Gastroesophageal sphincter (tissue), 4 donors: Measurements from ENCODE around the gene ADGRL2. TPM values are rescaled to one million over a fixed set of nuclear protein-coding genes. Genes with fewer than 3 reads are reported as not detected.

Experiments used
- ATAC-seq: fragments of 150-250 bp; one replicate; pipeline ENCODE4 v1.9.1; 2016; ENCODE audit warnings: mild to moderate bottlenecking, moderate library complexity
- H3K27ac ChIP-seq, 4 donors: fragments of 200-600 bp; sonication (generic) in 3 of 4; 1 replicate in 3 of 4; 2 replicates in 1 of 4; pipeline ENCODE4 v1.5.1; 2016 to 2019
- H3K27me3 ChIP-seq: fragments of 200-600 bp; sonication (generic); one replicate; pipeline ENCODE4 v1.5.1; 2019
- H3K36me3 ChIP-seq, 2 donors: fragments of 200-600 bp; sonication (generic); one replicate each; pipeline ENCODE4 v1.5.1; 2019; ENCODE audit warnings: control low read depth in 1 of 2
- H3K4me1 ChIP-seq, 3 donors: fragments of 200-600 bp; sonication (generic); 1 replicate in 2 of 3; 2 replicates in 1 of 3; pipeline ENCODE4 v1.5.1; 2016 to 2019; ENCODE audit warnings: control low read depth in 2 of 3
- H3K4me3 ChIP-seq, 2 donors: fragments of 200-600 bp; sonication (generic); one replicate each; pipeline ENCODE4 v1.5.1; 2019; ENCODE audit warnings: mild to moderate bottlenecking in 1 of 2, moderate library complexity in 1 of 2
- H3K9me3 ChIP-seq, 3 donors: fragments of 200-600 bp; sonication (generic); one replicate each; pipeline ENCODE4 v1.5.1; 2017 to 2019; ENCODE audit warnings: control low read depth in 2 of 3
- EP300 ChIP-seq: sonication (generic); formaldehyde crosslinking; IDR thresholded peaks from one replicate; pipeline ENCODE4 v1.6.1; 2017; ENCODE audit warnings: antibody characterized with exemption, mild to moderate bottlenecking
- POLR2A ChIP-seq, 2 donors: fragments of 450-650 bp; IDR thresholded peaks; one replicate each; pipeline ENCODE4 v1.6.1; 2017; ENCODE audit warnings: antibody characterized with exemption in 2 of 2, mild to moderate bottlenecking in 2 of 2, moderate library complexity in 1 of 2
- POLR2AphosphoS5 ChIP-seq: sonication (generic); formaldehyde crosslinking; IDR thresholded peaks from one replicate; pipeline ENCODE4 v1.6.1; 2017; ENCODE audit warnings: antibody characterized with exemption
- WGBS, 2 donors: methylation state at CpG; one replicate each; pipeline ENCODE4 v1.1.5; 2018; ENCODE audit warnings: low coverage in 1 of 2; 5-methylcytosine and 5-hydroxymethylcytosine counted together
- total RNA-seq, 4 donors: library from RNA; depleted of rRNA; stranded (reverse); fragments of >200 nt; gene quantifications; one replicate each; pipeline ENCODE4 v1.1.0, GENCODE V29; 2016
- TF ChIP-seq, protein P1 (sequence below), 4 experiments: fragments of 200-600 bp in 2 of 4; fragments of 450-650 bp in 2 of 4; sonication (generic) in 1 of 4; IDR thresholded peaks; one replicate each; pipeline ENCODE4 v1.5.1; 2017 to 2019; ENCODE audit warnings: antibody characterized with exemption in 4 of 4, mild to moderate bottlenecking in 2 of 4, moderate library complexity in 2 of 4

Gene ADGRL2
- total RNA-seq, 4 donors from 2014 or later: 68.9 to 141 (median 83.8) TPM

GRCh38 chr1:82018319-82018718 lies 217.6 kb downstream of the ADGRL2 start:
- Histone ChIP-seq H3K27ac (no peak overlapping the region), H3K36me3 (no peaks in the 10 kb centered on the region), H3K27me3 (no peaks in the 10 kb centered on the region), H3K4me1 (no peaks in the 10 kb centered on the region), H3K4me3 (no peak overlapping the region), H3K9me3 (no peaks in the 10 kb centered on the region)
- 89 to 94% methylated on average over 2 of the region's 2 CpGs for WGBS, 2 donors
- ATAC-seq: no peak
- TF ChIP-seq, protein P1, sequence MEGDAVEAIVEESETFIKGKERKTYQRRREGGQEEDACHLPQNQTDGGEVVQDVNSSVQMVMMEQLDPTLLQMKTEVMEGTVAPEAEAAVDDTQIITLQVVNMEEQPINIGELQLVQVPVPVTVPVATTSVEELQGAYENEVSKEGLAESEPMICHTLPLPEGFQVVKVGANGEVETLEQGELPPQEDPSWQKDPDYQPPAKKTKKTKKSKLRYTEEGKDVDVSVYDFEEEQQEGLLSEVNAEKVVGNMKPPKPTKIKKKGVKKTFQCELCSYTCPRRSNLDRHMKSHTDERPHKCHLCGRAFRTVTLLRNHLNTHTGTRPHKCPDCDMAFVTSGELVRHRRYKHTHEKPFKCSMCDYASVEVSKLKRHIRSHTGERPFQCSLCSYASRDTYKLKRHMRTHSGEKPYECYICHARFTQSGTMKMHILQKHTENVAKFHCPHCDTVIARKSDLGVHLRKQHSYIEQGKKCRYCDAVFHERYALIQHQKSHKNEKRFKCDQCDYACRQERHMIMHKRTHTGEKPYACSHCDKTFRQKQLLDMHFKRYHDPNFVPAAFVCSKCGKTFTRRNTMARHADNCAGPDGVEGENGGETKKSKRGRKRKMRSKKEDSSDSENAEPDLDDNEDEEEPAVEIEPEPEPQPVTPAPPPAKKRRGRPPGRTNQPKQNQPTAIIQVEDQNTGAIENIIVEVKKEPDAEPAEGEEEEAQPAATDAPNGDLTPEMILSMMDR (IDR thresholded peaks at IDR 0.05): no peak
- TF ChIP-seq POLR2A (IDR thresholded peaks at IDR 0.05) (no peak), POLR2AphosphoS5 (no peak), EP300 (no peak)

DNA sequence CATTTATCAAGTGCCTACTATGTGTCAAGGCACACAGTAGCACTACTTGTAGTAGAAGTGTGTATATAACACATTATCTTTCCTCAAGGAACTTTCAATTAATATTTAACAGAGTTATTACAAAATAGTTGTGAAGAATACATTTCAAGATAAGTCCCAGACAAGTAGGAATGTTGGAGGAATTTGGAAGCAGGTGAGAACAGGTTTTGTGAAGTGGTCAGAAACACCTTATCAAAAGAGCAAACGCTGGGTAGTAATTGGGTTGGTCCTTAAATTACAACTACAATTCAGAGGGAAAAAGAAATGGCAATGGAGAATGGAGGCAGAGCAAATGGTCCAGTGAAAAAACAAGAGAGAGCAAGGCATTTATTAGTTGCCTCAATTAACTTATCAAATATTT lies 218.8 kb downstream of the ADGRL2 start:
- no peak for ATAC-seq
- WGBS, 2 donors: 86 to 88% methylated on average over 1 of the region's 1 CpG
- H3K27ac ChIP-seq: no peak overlapping the region
- no peaks in the 10 kb centered on the region for H3K9me3 ChIP-seq
- no peak overlapping the region for H3K4me3 ChIP-seq
- H3K4me1 ChIP-seq: no peaks in the 10 kb centered on the region
- H3K36me3 ChIP-seq: no peaks in the 10 kb centered on the region
- no peaks in the 10 kb centered on the region for H3K27me3 ChIP-seq
- no peak for TF ChIP-seq POLR2A (IDR thresholded peaks at IDR 0.05)
- TF ChIP-seq POLR2AphosphoS5: no peak
- TF ChIP-seq, protein P1 (IDR thresholded peaks at IDR 0.05): no peak
- TF ChIP-seq EP300: no peak

DNA sequence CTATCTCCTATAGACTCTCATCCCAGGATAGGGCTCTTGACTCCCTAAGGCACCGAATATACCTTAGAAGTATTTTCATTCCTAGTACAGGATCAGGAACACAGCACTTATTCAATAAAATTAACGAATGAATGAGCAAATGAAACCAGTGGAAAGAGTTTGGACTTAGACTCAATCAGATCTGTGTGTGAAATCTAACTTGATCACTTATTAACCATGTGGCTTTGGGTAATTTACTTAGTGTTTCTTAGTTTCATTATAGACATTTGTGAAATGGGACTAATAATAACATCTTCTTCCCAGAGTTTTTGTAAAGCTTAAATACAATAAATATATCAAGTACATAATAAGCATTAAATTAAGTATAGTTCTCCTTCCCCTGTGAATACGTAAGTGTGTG lies 230.1 kb downstream of the ADGRL2 start:
- TF ChIP-seq, protein P1 (IDR thresholded peaks at IDR 0.05): no peak
- TF ChIP-seq EP300: no peak
- TF ChIP-seq POLR2A (IDR thresholded peaks at IDR 0.05): no peak
- TF ChIP-seq POLR2AphosphoS5: no peak
- no peak overlapping the region for H3K4me3 ChIP-seq
- H3K27ac ChIP-seq: no peak overlapping the region
- WGBS, 2 donors: 60 to 91% methylated on average over 1 to 3 of the region's 3 CpGs
- H3K4me1 ChIP-seq: no peaks in the 10 kb centered on the region
- H3K27me3 ChIP-seq: no peaks in the 10 kb centered on the region
- H3K36me3 ChIP-seq: no peaks in the 10 kb centered on the region
- no peak for ATAC-seq
- no peaks in the 10 kb centered on the region for H3K9me3 ChIP-seq

GRCh38 chr1:82032068-82032467 lies 231.3 kb downstream of the ADGRL2 start:
- no peaks in the 10 kb centered on the region for H3K27me3 ChIP-seq
- no peak for ATAC-seq
- no peaks in the 10 kb centered on the region for H3K4me1 ChIP-seq
- TF ChIP-seq POLR2A (IDR thresholded peaks at IDR 0.05) (no peak), POLR2AphosphoS5 (no peak), EP300 (no peak)
- TF ChIP-seq, protein P1 (IDR thresholded peaks at IDR 0.05): no peak
- no peak overlapping the region for H3K4me3 ChIP-seq
- 71 to 86% methylated on average over 2 of the region's 2 CpGs for WGBS, 2 donors
- no peaks in the 10 kb centered on the region for H3K9me3 ChIP-seq
- H3K27ac ChIP-seq: no peak overlapping the region
- no peaks in the 10 kb centered on the region for H3K36me3 ChIP-seq

DNA sequence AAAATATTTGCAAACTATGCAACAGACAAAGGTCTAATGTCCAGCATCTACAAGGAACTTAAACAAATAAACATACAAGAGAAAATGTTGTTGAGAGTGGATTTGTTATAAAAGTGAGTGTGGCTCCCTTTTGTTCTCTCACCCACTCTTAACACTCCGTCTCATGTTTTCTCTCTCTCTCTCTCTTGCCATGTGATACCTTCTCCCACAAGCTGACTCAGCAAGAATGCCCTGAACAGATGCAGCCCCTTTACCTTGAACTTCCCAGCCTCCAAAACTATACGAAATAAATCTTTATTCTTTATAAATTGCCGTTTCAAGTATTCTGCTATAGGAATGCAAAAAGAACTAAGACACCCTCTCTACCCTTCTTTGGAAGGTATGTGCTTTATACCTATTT lies 234.1 kb downstream of the ADGRL2 start:
- Histone ChIP-seq H3K27me3 (no peaks in the 10 kb centered on the region), H3K36me3 (no peaks in the 10 kb centered on the region), H3K4me3 (no peak overlapping the region), H3K9me3 (no peaks in the 10 kb centered on the region), H3K4me1 (no peaks in the 10 kb centered on the region), H3K27ac (no peak overlapping the region)
- 95 to 100% methylated on average over 3 of the region's 3 CpGs for WGBS, 2 donors
- ATAC-seq: no peak
- TF ChIP-seq, protein P1 (IDR thresholded peaks at IDR 0.05): no peak
- TF ChIP-seq POLR2A (IDR thresholded peaks at IDR 0.05): no peak
- no peak for TF ChIP-seq POLR2AphosphoS5
- TF ChIP-seq EP300: no peak
